ENCODE data around the gene OBSCN. TPM values are rescaled to one million over a fixed set of nuclear protein-coding genes. Genes with fewer than 3 reads are reported as not detected.

OBSCN gene
- total and polyA plus RNA-seq, 2 donors (not counting 1 experiment from before 2014, with no cell fraction given) = 10.0 to 63.9 TPM

DNA sequence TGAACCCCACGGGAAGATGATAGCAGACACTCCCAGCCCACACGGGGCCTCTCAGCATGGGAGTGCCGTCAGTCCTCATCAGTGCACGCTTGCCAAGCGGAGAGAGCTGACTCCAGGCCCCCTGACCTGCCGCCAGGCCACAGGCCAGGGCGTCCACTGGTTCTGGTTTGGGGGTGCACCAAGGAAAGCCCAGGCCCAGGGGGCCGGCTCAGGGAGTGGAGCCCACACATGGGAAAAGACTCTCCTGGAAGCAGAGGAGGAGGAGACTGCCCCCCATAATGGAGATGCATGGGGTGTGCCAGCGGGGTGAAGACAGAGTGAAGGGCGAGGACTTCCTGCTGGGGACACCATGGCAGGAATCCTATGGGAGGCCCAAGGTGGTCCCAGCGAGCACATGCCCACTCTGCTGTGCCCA lies 192.4 kb downstream of the OBSCN start:
- no peak overlapping the region for H3K4me2 ChIP-seq (replicated peaks; ENCODE audit: low read depth, low read length, poor library complexity, severe bottlenecking)
- H4K20me1 ChIP-seq (ENCODE audit: control insufficient read depth, insufficient read depth, low read length, poor library complexity, severe bottlenecking) = peaks cover 83% of the 10 kb centered on the region
- POLR2A ChIA-PET = no interaction called here
- H2AFZ ChIP-seq (ENCODE audit: insufficient read depth, low read depth, low read length, poor library complexity, severe bottlenecking) = no peak overlapping the region
- CTCF ChIA-PET = no interaction called here
- no peak overlapping the region for H3K9ac ChIP-seq (ENCODE audit: low read length)
- DNase-seq (no peak), ATAC-seq (ENCODE audit: low read depth) (no peak)
- intact Hi-C loops (cut with micrococcal nuclease) = no loop called here
- WGBS (ENCODE audit: insufficient coverage) = 99% methylated on average over 11 of the region's 11 CpGs
- peaks cover 14 to 20% of the 10 kb centered on the region in 2 donors for H3K4me1 ChIP-seq (ENCODE audit: control insufficient read depth in 2 of 2, insufficient read depth in 2 of 2, low read length in 2 of 2)
- no peak overlapping the region for H3K27ac ChIP-seq (ENCODE audit: low read length in 2 of 2)
- H3K79me2 ChIP-seq (ENCODE audit: control insufficient read depth, insufficient read depth, low read length) = peaks cover 50% of the 10 kb centered on the region
- Mint-ChIP-seq H3K4me1 (peaks cover 33% of the 10 kb centered on the region), H3K9me3 (ENCODE audit: insufficient read depth) (no peaks in the 10 kb centered on the region), H3K4me3 (no peak overlapping the region), H3K27ac (no peak overlapping the region), H3K27me3 (no peaks in the 10 kb centered on the region)
- TF ChIP-seq EZH2 (IDR thresholded peaks at IDR 0.05; ENCODE audit: borderline replicate concordance, insufficient read depth, low read depth, low read length, poor library complexity, severe bottlenecking) = no peak
- TF ChIP-seq, protein P1, sequence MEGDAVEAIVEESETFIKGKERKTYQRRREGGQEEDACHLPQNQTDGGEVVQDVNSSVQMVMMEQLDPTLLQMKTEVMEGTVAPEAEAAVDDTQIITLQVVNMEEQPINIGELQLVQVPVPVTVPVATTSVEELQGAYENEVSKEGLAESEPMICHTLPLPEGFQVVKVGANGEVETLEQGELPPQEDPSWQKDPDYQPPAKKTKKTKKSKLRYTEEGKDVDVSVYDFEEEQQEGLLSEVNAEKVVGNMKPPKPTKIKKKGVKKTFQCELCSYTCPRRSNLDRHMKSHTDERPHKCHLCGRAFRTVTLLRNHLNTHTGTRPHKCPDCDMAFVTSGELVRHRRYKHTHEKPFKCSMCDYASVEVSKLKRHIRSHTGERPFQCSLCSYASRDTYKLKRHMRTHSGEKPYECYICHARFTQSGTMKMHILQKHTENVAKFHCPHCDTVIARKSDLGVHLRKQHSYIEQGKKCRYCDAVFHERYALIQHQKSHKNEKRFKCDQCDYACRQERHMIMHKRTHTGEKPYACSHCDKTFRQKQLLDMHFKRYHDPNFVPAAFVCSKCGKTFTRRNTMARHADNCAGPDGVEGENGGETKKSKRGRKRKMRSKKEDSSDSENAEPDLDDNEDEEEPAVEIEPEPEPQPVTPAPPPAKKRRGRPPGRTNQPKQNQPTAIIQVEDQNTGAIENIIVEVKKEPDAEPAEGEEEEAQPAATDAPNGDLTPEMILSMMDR (IDR thresholded peaks at IDR 0.05) = no peak
- H3K27me3 ChIP-seq (replicated peaks in 1 of 4; ENCODE audit: control extremely low read depth in 1 of 4, control insufficient read depth in 3 of 4, insufficient read depth in 4 of 4, low read length in 3 of 4) = no peaks in the 10 kb centered on the region
- H3K36me3 ChIP-seq (replicated peaks in 1 of 2; ENCODE audit: control extremely low read depth in 1 of 2, control insufficient read depth in 1 of 2, extremely low read depth in 1 of 2, insufficient read depth in 2 of 2, low read length in 1 of 2) = peaks cover 7 to 64% of the 10 kb centered on the region in 2 experiments
- H3K9me3 ChIP-seq (ENCODE audit: control extremely low read depth in 1 of 3, control insufficient read depth in 2 of 3, insufficient read depth in 1 of 3, low read length in 2 of 3) = no peaks in the 10 kb centered on the region
- H3K4me3 ChIP-seq (ENCODE audit: control extremely low read depth in 1 of 5, extremely low read depth in 1 of 5, insufficient read depth in 1 of 5, low read depth in 2 of 5, low read length in 4 of 5) = no peak overlapping the region

DNA sequence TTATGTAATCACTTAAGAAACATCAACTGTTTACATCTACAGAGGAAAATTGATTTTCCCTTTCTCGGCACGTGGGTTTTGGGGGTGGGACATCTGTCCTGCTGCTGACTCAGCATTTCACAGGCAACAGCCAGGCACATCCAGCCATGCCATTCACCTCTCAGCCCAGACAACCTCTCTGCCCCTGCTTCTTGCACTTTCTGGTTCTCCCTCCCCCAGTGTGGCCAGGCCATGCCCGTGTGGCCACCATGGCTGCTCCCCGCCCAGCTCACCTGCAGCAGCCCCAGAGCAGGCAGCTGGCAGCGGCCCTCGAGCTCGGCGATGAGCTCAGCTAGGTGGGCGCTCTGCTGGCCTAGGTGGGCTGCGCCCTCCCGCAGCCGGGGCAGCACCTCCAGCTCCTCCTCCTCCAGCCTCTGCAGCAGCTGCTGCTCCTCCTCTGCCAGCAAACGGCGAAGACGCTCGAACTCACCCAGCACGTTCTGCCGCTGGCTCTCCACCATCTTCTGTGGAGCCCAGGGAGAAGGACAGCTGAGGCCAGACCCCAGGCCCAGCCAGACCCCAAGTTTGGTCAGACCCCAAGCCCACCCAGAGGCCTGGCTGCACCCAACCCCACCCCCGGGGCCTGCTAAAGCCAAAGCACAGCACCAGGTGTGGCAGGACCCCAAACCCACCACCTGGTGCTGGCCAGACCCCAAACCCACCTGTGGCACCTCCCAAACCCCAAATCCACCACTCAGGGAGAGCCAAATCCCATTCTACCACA lies 193.0 kb downstream of the OBSCN start:
- no peak overlapping the region for H3K4me3 ChIP-seq (ENCODE audit: control extremely low read depth in 1 of 5, extremely low read depth in 1 of 5, insufficient read depth in 1 of 5, low read depth in 2 of 5, low read length in 4 of 5)
- H3K4me1 ChIP-seq (ENCODE audit: control insufficient read depth in 2 of 2, insufficient read depth in 2 of 2, low read length in 2 of 2) = peaks cover 20 to 27% of the 10 kb centered on the region in 2 donors
- H3K9ac ChIP-seq (ENCODE audit: low read length) = no peak overlapping the region
- CTCF ChIA-PET = no interaction called here
- no peak overlapping the region for H3K27ac ChIP-seq (ENCODE audit: low read length in 2 of 2)
- H3K27ac Mint-ChIP-seq = no peak overlapping the region
- H3K79me2 ChIP-seq (ENCODE audit: control insufficient read depth, insufficient read depth, low read length) = peaks cover 56% of the 10 kb centered on the region
- POLR2A ChIA-PET = no interaction called here
- H3K36me3 ChIP-seq (replicated peaks in 1 of 2; ENCODE audit: control extremely low read depth in 1 of 2, control insufficient read depth in 1 of 2, extremely low read depth in 1 of 2, insufficient read depth in 2 of 2, low read length in 1 of 2) = peaks cover 4 to 58% of the 10 kb centered on the region in 2 experiments
- WGBS (ENCODE audit: insufficient coverage) = 94% methylated on average over 19 of the region's 19 CpGs
- no peaks in the 10 kb centered on the region for H3K9me3 ChIP-seq (ENCODE audit: control extremely low read depth in 1 of 3, control insufficient read depth in 2 of 3, insufficient read depth in 1 of 3, low read length in 2 of 3)
- ATAC-seq (ENCODE audit: low read depth) (no peak), DNase-seq (no peak)
- peaks cover 39% of the 10 kb centered on the region for H3K4me1 Mint-ChIP-seq
- no peaks in the 10 kb centered on the region for H3K9me3 Mint-ChIP-seq (ENCODE audit: insufficient read depth)
- no peak overlapping the region for H2AFZ ChIP-seq (ENCODE audit: insufficient read depth, low read depth, low read length, poor library complexity, severe bottlenecking)
- no peaks in the 10 kb centered on the region for H3K27me3 Mint-ChIP-seq
- H3K27me3 ChIP-seq (replicated peaks in 1 of 4; ENCODE audit: control extremely low read depth in 1 of 4, control insufficient read depth in 3 of 4, insufficient read depth in 4 of 4, low read length in 3 of 4) = no peaks in the 10 kb centered on the region
- no peak overlapping the region for H3K4me2 ChIP-seq (replicated peaks; ENCODE audit: low read depth, low read length, poor library complexity, severe bottlenecking)
- H3K4me3 Mint-ChIP-seq = no peak overlapping the region
- H4K20me1 ChIP-seq (ENCODE audit: control insufficient read depth, insufficient read depth, low read length, poor library complexity, severe bottlenecking) = peaks cover 90% of the 10 kb centered on the region
- TF ChIP-seq EZH2 (IDR thresholded peaks at IDR 0.05; ENCODE audit: borderline replicate concordance, insufficient read depth, low read depth, low read length, poor library complexity, severe bottlenecking) = no peak
- TF ChIP-seq, protein P1 (IDR thresholded peaks at IDR 0.05) = no peak
- intact Hi-C loops (cut with micrococcal nuclease) = no loop called here
